ENCODE data around the gene PANK2. TPM values are rescaled to one million over a fixed set of nuclear protein-coding genes. Genes with fewer than 3 reads are reported as not detected.

PANK2 gene
- total and polyA plus RNA-seq, 3 donors from 2014 or later: 57.9 to 71.2 (median 63.4) TPM

DNA sequence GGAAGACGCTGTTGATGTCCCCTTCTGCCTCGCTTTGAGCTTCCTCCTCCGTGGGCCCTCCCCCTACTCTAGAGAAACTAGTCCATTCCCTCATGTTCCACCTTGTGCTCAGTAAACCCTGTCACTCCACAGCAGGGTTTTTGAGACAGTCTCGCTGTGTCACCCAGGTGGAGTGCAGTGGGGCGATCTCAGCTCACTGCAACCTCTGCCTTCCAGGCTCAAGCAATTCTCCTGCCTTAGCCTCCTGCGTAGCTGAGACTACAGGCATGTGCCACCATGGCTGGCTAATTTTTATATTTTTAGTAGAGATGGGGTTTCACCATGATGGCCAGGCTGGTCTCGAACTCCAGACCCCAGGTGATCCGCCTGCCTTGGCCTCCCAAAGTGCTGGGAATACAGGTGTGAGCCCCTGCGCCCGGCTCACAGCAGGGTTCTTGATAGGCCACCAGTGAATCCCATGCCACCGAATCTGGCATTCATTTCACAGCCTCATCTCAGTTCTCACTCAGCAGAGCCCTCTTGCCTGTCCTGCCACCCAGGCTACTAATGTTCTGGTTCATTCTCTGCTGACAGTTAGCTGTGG lies 36.0 kb downstream of the PANK2 start:
- TF ChIP-seq, protein P1, sequence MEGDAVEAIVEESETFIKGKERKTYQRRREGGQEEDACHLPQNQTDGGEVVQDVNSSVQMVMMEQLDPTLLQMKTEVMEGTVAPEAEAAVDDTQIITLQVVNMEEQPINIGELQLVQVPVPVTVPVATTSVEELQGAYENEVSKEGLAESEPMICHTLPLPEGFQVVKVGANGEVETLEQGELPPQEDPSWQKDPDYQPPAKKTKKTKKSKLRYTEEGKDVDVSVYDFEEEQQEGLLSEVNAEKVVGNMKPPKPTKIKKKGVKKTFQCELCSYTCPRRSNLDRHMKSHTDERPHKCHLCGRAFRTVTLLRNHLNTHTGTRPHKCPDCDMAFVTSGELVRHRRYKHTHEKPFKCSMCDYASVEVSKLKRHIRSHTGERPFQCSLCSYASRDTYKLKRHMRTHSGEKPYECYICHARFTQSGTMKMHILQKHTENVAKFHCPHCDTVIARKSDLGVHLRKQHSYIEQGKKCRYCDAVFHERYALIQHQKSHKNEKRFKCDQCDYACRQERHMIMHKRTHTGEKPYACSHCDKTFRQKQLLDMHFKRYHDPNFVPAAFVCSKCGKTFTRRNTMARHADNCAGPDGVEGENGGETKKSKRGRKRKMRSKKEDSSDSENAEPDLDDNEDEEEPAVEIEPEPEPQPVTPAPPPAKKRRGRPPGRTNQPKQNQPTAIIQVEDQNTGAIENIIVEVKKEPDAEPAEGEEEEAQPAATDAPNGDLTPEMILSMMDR (IDR thresholded peaks at IDR 0.05): no peak
- TF ChIP-seq POLR2A (IDR thresholded peaks at IDR 0.05): no peak
- intact Hi-C loops (cut with DNase I; ENCODE audit: low total_unique reads): no loop called here
- no peak for DNase-seq
- Histone ChIP-seq H3K4me1 (peaks cover 7% of the 10 kb centered on the region), H3K4me3 (no peak overlapping the region), H3K27ac (no peak overlapping the region), H3K27me3 (no peaks in the 10 kb centered on the region), H3K9me3 (no peaks in the 10 kb centered on the region), H3K36me3 (ENCODE audit: low read depth, missing control alignments) (no peaks in the 10 kb centered on the region)
- WGBS, 2 donors: 86 to 92% methylated on average over 5 to 11 of the region's 11 CpGs

DNA sequence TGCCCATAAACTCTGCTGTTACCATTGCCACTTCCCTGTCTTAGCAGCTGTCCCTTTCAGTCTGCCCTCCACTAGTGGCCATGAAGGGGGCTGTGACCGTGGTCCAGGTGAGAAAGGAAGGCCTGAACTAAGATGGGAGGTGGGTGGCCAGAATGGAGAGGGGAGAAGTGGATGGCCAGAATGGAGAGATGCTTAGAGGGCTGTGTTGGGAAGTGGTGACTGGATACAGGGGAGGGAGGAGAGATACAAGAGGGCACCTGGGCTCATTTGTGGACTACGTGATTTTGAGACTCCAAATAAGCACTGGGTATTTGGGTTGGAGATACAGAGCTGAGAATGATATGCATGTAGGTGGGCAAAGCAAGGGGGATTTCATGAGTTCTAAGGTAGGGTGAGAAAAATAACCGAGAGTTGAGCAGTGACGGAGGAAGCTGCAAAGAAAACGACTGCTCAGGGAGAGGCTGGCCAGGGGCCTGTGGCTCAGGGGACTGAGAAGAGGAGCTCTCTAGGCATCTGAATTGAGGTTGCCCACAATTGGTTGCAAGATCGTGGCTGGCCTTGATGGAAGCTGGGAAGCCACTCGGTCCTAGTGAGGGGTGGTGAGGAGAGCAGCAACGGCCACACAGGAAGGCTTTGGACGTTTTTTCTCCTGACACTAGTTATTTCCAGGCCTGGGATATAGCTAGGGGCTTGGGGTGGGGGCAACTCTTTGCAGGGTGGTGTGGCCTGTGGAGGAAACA lies 36.9 kb downstream of the PANK2 start:
- Histone ChIP-seq H3K4me1 (peaks cover 7% of the 10 kb centered on the region), H3K27ac (no peak overlapping the region), H3K9me3 (no peaks in the 10 kb centered on the region), H3K4me3 (no peak overlapping the region), H3K36me3 (ENCODE audit: low read depth, missing control alignments) (no peaks in the 10 kb centered on the region), H3K27me3 (no peaks in the 10 kb centered on the region)
- no peak for TF ChIP-seq POLR2A (IDR thresholded peaks at IDR 0.05)
- TF ChIP-seq, protein P1 (IDR thresholded peaks at IDR 0.05): no peak
- WGBS, 2 donors: 60 to 62% methylated on average over 9 of the region's 9 CpGs
- intact Hi-C loops (cut with DNase I; ENCODE audit: low total_unique reads): no loop called here
- no peak for DNase-seq

DNA sequence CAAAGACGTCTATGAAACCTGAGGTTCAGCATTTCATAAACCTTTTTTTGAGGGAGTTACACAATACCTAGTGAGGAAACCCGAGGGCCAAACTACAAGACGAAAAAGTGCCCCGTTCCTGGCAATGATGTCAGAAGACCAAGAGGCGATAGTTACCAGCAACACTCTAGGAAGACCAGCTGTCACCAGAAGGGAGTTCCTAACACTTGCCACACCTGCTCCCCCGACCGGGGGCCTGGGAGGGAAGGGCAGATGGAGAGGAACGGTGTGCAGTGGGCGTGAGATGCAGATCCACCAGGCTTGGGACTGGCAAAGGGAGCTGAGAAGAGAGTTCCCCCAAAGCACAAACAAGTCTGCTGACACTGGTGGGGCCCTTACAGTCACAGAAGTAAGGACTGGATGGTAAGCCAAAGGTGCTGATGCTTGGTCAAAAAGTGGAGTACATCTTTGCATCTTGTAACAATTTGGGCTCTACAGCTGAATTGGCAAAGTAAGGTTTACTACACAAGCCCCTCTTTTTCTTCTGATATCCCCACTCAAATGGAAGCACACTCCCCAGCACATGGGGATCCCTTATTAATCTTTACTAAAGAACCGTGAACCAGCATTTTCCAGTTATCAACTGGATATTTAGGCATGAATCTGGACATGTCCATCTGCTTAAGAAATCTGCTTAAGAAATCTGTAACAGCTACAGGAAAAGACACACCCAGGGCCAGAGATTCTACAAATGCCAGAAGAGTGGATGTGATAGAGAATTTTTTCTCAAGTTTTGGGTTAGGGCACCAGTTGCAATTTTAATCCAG lies 38.5 kb downstream of the PANK2 start:
- WGBS, 2 donors: 50 to 59% methylated on average over 10 of the region's 10 CpGs
- no peak for DNase-seq
- intact Hi-C loops (cut with DNase I; ENCODE audit: low total_unique reads): no loop called here
- Histone ChIP-seq H3K4me1 (peaks cover 19% of the 10 kb centered on the region), H3K36me3 (ENCODE audit: low read depth, missing control alignments) (no peaks in the 10 kb centered on the region), H3K27ac (no peak overlapping the region), H3K9me3 (no peaks in the 10 kb centered on the region), H3K4me3 (no peak overlapping the region), H3K27me3 (no peaks in the 10 kb centered on the region)
- TF ChIP-seq, protein P1 (IDR thresholded peaks at IDR 0.05): no peak
- TF ChIP-seq POLR2A (IDR thresholded peaks at IDR 0.05): no peak

DNA sequence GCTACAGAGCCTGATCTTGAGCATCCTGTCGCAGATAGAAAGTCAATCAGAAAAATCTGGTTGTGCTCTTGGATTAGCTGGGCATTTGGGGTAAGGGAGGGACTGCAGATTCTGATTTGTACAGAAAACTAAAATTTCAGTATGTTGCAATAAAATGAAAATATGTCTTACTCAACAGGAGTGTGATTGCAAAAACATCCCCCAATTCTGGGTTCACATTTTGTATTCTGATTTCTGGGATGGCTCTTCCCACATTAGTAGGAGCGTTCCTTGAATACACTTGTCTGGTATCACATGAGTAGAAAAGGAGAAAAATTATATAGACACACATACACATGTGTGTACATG lies 40.5 kb downstream of the PANK2 start:
- TF ChIP-seq POLR2A (IDR thresholded peaks at IDR 0.05): no peak
- TF ChIP-seq, protein P1 (IDR thresholded peaks at IDR 0.05): no peak
- DNase-seq: no peak
- H3K4me1 ChIP-seq: peaks cover 21% of the 10 kb centered on the region
- H3K36me3 ChIP-seq (ENCODE audit: low read depth, missing control alignments): no peaks in the 10 kb centered on the region
- intact Hi-C loops (cut with DNase I; ENCODE audit: low total_unique reads): no loop called here
- H3K27me3 ChIP-seq: no peaks in the 10 kb centered on the region
- H3K9me3 ChIP-seq: no peaks in the 10 kb centered on the region
- WGBS, 2 donors: 93% methylated on average over 2 of the region's 2 CpGs
- H3K4me3 ChIP-seq: no peak overlapping the region
- no peak overlapping the region for H3K27ac ChIP-seq

Measured in testis (tissue), 3 donors.